Activated CD4-positive, alpha-beta T cell treated with anti-CD3 and anti-CD28 coated beads for 1 hour (primary cell): ENCODE data around the gene EIF4EBP3.
"Not testable (repeated sequence)": the region's sequence is repeated elsewhere in the genome, so short reads cannot be mapped to it uniquely, and the experiment has no call there.

Experiments used
- DNase-seq: peaks from one replicate; pipeline ENCODE4 v3.0.0-alpha.2; 2020

Gene EIF4EBP3

GRCh38 chr5:140579188-140579747 lies 31.8 kb downstream of the EIF4EBP3 start:
- DNase-seq, result not testable (repeated sequence)

GRCh38 chr5:140587495-140587894 lies 40.0 kb downstream of the EIF4EBP3 start:
- DNase-seq, result no peak

DNA sequence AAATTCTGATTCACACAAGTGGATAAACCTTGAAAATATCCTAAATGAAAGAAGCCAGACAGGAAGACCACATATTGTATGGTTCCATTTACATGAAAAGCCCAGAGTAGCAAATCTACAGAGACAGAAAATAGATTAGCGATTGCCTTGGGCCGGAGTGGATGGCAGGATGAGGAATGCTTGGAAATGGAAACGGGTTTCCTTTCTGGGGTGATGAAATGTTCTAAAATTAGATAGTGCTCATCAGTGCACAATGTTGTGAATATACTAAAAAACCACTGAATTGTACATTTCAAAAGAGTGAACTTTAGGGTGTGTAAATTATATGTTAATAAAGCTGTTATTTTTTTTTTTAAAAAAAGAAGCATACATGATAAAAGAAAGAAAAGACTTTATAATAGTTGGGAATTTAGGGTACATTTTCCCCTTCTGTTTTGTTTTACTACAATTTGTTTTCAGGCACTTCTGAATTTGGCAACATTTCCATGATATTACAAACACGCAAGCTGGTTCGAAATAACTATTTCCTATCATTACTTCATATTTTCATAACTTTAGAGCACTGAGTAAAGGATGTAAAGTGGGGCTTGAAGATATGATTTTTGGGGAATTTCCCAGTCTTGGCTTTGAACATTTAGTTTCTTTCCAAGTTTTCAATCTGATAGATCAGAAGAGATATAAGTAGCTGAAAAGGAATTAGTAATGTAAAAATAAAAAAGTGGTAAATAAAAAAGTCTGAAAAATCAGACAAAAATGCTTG lies 41.0 kb downstream of the EIF4EBP3 start:
- no peak for DNase-seq

- no peak for DNase-seq
These were observed 43.4 kb downstream of the EIF4EBP3 start for GRCh38 chr5:140590861-140591260.

GRCh38 chr5:140591747-140592372 lies 44.4 kb downstream of the EIF4EBP3 start:
- no peak for DNase-seq

GRCh38 chr5:140593070-140593469 lies 45.6 kb downstream of the EIF4EBP3 start:
- not testable (repeated sequence) for DNase-seq

DNA sequence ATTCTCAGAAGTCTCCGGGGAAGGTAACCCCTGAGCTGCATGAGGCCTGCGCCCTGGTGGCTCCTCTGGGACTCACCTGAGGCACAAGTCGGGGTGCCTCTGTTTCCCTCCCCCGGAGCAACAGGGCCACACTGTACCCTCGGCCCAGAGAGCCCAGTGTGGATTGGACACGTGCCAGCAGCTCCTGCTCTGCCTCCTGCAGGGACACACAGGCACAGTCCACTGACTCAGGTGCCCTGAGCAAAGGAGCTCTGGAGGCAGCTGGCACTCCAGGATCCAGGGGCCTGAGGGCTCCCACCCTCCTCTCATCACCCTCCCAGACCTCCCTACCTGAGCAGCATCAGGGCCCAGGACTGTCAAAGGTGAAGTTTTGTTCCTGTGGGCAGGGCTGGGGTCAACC lies 46.7 kb downstream of the EIF4EBP3 start:
- no peak for DNase-seq

DNA sequence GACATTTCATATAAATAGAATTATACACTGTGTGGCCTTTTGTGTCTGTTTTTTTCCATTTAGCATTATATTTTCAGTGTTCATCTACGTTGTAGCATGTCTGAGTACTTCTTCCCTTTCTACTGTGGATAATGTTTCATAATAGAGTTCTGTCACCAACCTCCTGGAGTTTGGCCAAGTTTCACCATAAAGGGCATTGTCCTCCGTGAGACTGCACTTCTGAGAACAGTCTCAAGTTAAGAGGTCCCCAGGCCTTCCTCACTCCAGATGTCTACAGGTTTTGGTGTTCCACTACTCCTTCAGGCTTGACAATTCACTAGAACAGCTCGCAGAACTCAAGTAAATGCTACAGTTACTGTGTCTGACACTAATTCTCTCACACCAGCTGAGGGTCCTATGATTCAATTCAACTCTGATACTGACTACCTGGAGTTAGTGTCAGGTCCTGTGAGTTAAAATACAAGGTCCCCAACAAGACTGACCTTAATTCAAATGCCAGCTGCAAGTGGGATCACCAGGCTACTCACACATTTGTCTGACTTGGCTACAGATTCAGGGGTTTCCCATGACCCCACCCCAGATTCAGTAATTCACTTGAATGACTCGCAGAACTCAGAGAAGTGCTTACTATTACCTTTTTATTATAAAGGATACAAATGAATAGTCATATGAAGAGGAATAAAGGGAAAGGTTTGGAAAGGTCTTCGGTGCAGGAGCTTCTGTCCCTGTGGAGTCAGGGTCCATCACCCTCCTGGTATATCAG lies 48.3 kb downstream of the EIF4EBP3 start:
- no peak for DNase-seq

GRCh38 chr5:140596321-140596741 lies 48.9 kb downstream of the EIF4EBP3 start:
- no peak for DNase-seq

GRCh38 chr5:140598836-140599235 lies 51.4 kb downstream of the EIF4EBP3 start:
- DNase-seq, result no peak
